Fibroblast of peridontal ligament (primary cell): ENCODE measurements around the gene ALDH1A2.
A peak's percentile ranks its signal among the peaks of the same experiment; 100 is the strongest.
"Not testable (repeated sequence)": the region's sequence is repeated elsewhere in the genome, so short reads cannot be mapped to it uniquely, and the experiment has no call there.

Experiments
- DNase-seq: peaks from one replicate; pipeline ENCODE4 v3.0.0-alpha.2; 2010; ENCODE audit errors: extremely low read depth

The ALDH1A2 gene

GRCh38 chr15:58066042-58066867 is 744 bp upstream of the ALDH1A2 start:
- DNase-seq: peak; percentile 18

GRCh38 chr15:58064980-58065444 is 499 bp downstream of the ALDH1A2 start:
- DNase-seq: no peak

- DNase-seq: peak; percentile 3
Measured at GRCh38 chr15:58064082-58064979, 1.2 kb downstream of the ALDH1A2 start.

DNA sequence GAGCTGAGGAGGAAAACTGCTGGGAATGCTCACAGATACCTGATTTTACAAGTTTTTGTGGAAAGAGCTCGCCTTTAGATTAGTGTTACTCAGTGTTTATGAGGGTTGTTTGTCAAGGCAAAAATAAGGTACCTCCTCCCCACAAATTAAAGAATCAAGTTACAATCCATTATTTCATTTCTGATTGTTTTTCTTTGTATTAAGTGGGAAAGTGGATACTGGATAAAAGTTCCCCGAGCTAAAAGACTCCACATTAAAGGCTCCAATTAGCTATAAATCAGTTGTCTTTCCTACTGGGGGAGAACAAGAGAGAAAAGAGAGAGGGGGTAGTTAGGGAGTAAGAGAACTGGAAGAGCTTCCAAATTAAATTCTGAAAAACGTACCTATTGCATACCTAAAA is 1.9 kb downstream of the ALDH1A2 start:
- no peak for DNase-seq

DNA sequence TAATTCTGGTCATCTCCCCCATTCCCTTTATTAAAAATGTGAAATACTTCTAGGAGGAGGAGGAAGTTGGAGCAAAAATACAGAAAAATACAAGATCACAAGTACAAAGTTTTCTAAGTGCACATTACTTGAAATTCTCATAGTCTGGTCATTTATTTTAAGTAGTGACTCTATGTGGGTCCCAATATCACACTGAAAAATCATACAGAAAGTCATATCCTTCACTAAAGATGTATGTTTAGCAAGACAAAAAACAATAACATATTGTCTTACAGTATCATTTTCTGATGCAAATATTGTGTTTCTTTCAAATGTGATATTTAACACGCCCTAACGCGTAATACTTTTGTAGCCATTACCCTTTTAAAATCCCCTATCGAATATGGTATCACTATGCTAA is 2.5 kb downstream of the ALDH1A2 start:
- no peak for DNase-seq

- DNase-seq: no peak
Measured at GRCh38 chr15:58062175-58062574, 3.3 kb downstream of the ALDH1A2 start.

GRCh38 chr15:58060575-58060974 is 4.9 kb downstream of the ALDH1A2 start:
- DNase-seq: no peak

DNA sequence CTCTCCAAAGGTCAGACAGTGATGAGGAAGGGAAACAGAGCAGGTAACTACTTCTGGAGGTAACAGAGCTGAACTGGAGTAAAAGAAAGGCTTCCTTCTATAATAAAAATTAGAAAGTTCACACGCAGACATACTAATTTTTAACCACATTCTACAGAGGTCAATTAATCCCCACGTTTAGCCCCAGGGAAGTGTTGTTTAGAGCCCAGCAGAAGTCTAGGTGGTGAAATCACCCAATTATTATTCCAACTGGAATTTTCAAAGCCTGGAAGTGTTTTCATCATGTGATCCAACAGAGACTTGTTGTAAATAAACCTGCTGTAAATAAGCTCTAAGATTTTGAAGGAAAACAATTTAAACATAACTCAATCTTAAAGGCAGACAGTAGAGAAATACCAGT is 6.8 kb downstream of the ALDH1A2 start:
- DNase-seq: no peak

GRCh38 chr15:58058073-58058472 is 7.4 kb downstream of the ALDH1A2 start:
- DNase-seq: no peak

DNA sequence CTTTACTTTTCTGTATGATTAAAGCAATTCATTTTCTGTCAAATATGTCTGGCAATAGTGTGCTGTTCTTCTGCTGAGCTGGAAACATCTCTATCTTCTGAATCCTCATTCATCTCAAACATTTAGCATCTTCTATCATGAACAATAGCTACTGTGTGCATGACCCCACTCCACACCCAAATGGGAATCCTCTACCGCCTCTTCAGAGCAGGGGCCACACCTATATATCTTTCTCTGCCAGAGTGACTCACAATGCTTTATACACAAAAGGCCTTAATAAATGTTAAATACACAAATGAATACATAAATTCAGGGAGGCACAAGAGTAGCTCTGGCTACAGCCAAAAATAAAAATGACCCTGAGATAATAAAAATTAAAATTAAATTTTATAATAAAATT is 8.0 kb downstream of the ALDH1A2 start:
- no peak for DNase-seq

GRCh38 chr15:58056015-58056414 is 9.5 kb downstream of the ALDH1A2 start:
- DNase-seq: no peak

DNA sequence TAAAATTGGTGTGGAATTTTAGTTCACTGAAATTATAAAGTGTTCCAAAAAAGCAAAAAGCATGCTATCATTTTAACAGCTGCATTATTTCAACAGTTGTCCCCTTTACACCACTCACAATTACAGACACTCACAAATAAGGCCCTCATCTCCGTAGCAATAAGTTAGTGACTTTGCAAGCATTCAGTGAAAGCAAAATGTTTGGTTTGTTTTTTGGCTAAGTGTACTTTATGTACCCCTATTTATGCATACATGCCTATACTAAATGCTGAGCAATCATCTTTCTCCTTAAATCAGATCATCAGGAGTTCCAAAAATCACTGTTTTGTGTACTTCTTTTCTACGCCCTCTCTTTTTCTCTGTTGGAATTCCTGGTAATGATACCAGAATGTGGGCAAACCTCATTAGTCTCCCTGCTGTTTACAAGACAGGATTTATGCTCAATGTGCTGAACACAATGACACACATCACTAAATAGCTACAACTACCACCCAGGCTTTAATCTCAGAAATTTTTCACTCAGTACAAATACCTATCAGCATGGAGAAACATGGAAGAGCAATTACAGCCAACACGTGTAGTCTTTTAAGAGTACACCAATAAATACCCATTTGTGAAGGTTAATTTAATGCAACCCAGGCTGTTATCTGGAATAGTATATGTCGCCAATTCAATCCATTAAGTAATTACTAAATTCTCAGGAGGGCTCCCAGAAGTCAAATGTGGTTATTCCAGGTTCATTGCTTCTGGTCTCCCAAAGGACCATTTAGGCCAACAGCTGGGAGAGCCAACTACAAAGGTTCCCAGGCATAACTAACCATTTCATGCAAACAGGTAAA is 12.0 kb downstream of the ALDH1A2 start:
- DNase-seq: no peak

DNA sequence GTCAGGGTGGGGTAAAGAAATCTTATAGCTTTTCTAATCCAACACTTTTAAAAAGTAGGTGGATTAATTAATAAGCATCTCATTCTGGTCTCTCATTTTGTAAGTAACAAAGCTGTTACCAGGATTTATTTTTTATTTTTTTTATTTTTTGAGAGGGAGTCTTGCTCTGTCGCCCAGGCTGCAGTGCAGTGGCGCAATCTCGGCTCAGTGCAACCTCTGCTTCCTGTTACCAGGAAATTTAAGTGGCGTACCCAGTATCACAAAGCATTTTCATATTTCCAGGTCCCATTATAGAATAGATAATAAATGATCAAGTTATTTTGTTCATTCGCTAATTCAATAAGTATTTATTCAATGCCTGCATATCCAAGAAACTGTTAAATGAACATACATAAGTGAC is 13.2 kb downstream of the ALDH1A2 start:
- DNase-seq: no peak

DNA sequence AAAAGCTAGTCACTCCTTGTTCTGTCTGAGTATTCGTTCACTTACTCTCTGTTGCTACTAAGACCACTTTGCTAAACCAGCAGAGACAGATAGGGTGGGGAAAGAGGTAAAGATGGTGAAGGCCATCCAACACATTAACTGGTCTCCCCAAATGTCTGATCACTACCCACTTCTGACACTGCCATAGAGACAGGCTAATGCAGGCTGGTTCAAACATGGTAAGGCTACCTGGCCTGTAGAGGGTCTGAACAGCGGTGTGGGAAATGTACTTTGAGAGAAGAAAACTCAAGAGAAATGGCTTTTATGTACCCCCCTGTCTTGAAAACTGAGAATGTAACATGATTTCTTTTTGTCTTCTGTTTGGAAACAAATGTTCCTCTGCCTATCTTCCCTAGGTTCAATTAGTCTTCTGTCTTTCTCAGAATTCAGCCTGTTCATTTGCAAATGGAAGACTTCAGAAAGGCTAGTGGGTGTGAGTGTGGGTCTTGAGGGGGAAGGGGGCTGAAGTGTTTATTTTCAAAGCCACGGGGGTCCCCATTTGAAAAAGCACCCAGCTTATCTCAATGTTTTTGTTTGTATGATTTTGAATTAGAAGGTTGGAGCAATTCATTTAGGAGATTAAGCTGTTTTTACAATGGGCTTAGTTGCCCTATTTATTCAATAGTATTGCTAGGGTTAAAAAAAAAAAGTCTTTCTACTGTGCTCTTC is 15.8 kb downstream of the ALDH1A2 start:
- no peak for DNase-seq

DNA sequence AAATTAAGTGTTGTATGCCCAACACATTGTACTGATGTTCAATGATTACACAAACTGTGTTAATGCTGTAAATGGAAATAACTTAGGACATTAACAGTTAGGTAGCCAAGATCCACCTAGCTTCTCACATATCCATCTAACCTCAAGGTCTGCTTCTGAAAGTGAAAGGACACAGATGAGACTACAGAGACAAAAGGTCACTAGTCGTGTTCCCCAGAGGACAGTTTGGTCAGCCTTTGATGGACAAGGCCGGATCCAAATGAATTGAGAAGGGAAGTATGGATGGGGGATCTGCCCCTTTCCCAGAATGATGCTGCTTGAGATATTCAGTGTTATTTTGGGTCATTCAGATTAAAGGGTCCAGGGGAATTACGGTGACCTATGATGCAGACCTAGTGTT is 17.2 kb downstream of the ALDH1A2 start:
- no peak for DNase-seq

DNA sequence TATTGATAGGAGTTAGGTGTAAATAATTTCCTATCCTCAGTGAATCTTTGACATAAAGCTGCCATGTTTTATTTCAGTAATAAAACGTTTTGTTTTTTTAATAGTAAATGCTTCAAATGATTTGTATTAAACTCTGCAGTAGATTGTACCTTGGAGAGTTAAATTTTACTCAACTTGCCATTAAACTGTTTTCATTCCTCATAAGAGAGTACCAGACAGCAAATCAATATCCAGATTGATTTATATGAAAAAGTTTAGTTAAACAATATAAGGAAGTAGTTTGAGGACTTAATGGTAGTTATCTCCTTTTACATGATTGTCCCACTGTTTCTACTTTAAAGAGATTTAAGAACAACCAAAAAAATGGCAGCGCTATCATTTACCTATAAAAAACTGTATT is 18.4 kb downstream of the ALDH1A2 start:
- no peak for DNase-seq

DNA sequence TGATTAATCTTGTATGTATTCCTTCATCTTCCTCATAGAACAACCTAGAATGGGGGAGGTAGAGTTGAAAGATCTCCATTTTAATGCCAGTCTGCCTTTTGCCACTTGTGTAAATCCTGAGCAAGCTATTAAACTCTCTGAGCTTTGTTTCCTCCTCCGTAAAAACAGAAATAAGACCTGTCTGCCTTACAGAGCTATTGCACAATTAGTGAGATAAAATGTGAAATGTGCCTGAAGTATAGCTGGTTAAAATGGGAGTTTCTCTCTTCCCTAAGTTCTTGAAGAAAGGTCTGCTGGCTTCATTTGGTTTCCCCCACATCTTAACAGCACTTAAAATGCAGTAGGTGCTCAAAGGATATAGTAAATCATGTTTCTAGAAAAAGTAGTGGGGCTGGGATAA is 19.0 kb downstream of the ALDH1A2 start:
- DNase-seq: no peak

- DNase-seq: not testable (repeated sequence)
Measured at GRCh38 chr15:58045376-58045775, 20.1 kb downstream of the ALDH1A2 start.

GRCh38 chr15:58044551-58044950 is 21.0 kb downstream of the ALDH1A2 start:
- no peak for DNase-seq

- DNase-seq: peak; percentile 64
Measured at GRCh38 chr15:58043192-58043903, 22.2 kb downstream of the ALDH1A2 start.

DNA sequence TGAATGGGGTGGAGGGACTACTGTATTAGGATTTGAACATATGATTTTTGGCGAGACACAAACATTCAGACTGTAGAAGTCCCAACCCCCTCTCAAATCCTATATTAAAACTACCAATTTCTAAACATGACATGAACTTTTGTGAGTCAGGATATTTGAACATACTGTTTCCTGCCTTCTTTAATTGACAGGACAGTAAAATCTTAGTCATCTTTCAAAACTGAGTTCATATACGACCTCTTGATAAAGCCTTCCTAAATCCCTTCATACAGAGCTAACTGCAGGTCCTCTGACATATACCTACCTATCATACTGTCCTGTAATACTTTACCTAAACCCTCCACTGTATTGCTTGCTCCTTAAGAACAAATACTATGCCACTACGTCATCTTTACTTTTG is 23.5 kb downstream of the ALDH1A2 start:
- DNase-seq: no peak
